GM12878 (cell line): ENCODE measurements around the gene KRT78. TPM values are rescaled to one million over a fixed set of nuclear protein-coding genes. Genes with fewer than 3 reads are reported as not detected.

ENCODE experiments used
- ATAC-seq: fragments of 200-7000 bp; cut with Tn5 transposase; 3 replicates; pipeline ENCODE4 v1.9.1; 2020; ENCODE audit warnings: mild to moderate bottlenecking, moderate library complexity
- BruUV-seq: library from RNA; stranded (reverse); fragments of 400-500 nt; replicated peaks from 2 replicates; lab custom pipeline; 2021; lab: Mats Ljungman, UMichigan
- CTCF ChIA-PET: fragments of 300-600 bp; sonication (Branson Sonifier 250); formaldehyde crosslinking; extraction: SDS; loops from one replicate; lab custom pipeline; 2021; ENCODE audit warnings: inconsistent platforms; lab: Yijun Ruan, JAX
- POLR2A ChIA-PET: fragments of 350-600 bp; formaldehyde crosslinking; extraction: SDS; loops from one replicate; lab custom pipeline; 2021; ENCODE audit warnings: inconsistent platforms; lab: Charles Lee
- RAD21 ChIA-PET: fragments of 300-600 bp; sonication (Branson Sonifier 250); formaldehyde crosslinking; loops from one replicate; lab custom pipeline; 2023; ENCODE audit warnings: antibody characterized with exemption; ENCODE audit not compliant: unreplicated experiment; lab: Charles Lee
- SMC1A ChIA-PET: fragments of 300-600 bp; sonication (Branson Sonifier 250); formaldehyde crosslinking; loops from one replicate; lab custom pipeline; 2023; ENCODE audit not compliant: unreplicated experiment, uncharacterized antibody; lab: Charles Lee
- DNase-seq: peaks from one replicate; pipeline ENCODE4 v3.0.0-alpha.2; 2011; ENCODE audit warnings: low read depth, low spot score
- FAIRE-seq: peaks from 3 replicates; lab custom pipeline; 2011; peaks lifted over from hg19 to GRCh38; lab: Jason Lieb, UNC
- H2AFZ ChIP-seq: 2 replicates; pipeline ENCODE4 v1.6.0; 2011; ENCODE audit warnings: low read depth, low read length, control low read depth; ENCODE audit not compliant: control insufficient read depth
- H3K27ac ChIP-seq: 2 replicates; pipeline ENCODE4 v1.5.1; 2011; ENCODE audit warnings: control low read depth; ENCODE audit not compliant: control insufficient read depth, insufficient read depth
- H3K27me3 ChIP-seq, 2 experiments: replicated peaks in 1 of 2; 2 replicates each; pipeline versions ENCODE4 v1.6.0 to v1.6.1; 2011; ENCODE audit warnings: low read length in 1 of 2; ENCODE audit not compliant: control insufficient read depth in 2 of 2, insufficient read depth in 2 of 2
- H3K36me3 ChIP-seq, 2 experiments: 2 replicates each; pipeline ENCODE4 v1.5.1; 2011; ENCODE audit warnings: low read length in 1 of 2; ENCODE audit not compliant: control insufficient read depth in 2 of 2, insufficient read depth in 2 of 2
- H3K4me1 ChIP-seq: 2 replicates; pipeline ENCODE4 v1.6.1; 2011; ENCODE audit warnings: mild to moderate bottlenecking, low read length, moderate library complexity, mixed read lengths; ENCODE audit not compliant: control insufficient read depth, insufficient read depth
- H3K4me2 ChIP-seq: 2 replicates; pipeline ENCODE4 v1.6.0; 2011; ENCODE audit warnings: control low read depth; ENCODE audit not compliant: control insufficient read depth, insufficient read depth
- H3K4me3 ChIP-seq: fragments of 200-600 bp; sonication (generic); 2 replicates; pipeline ENCODE4 v1.5.1; 2016
- H3K79me2 ChIP-seq: 2 replicates; pipeline ENCODE4 v1.6.0; 2011; ENCODE audit warnings: low read length; ENCODE audit not compliant: control insufficient read depth, insufficient read depth
- H3K9ac ChIP-seq: 2 replicates; pipeline ENCODE4 v1.8.0; 2011; ENCODE audit warnings: low read length, control low read depth, mixed read lengths; ENCODE audit not compliant: control insufficient read depth, insufficient read depth
- H3K9me3 ChIP-seq: replicated peaks from 3 replicates; pipeline ENCODE4 v1.5.1; 2011; ENCODE audit warnings: mild to moderate bottlenecking, low read length; ENCODE audit not compliant: control insufficient read depth, insufficient read depth
- H4K20me1 ChIP-seq: 2 replicates; pipeline ENCODE4 v1.6.0; 2011; ENCODE audit not compliant: control insufficient read depth, insufficient read depth
- BACH1 ChIP-seq: fragments of 450-650 bp; IDR thresholded peaks from 2 replicates; pipeline ENCODE4 v1.6.1; 2017; ENCODE audit warnings: mild to moderate bottlenecking, borderline replicate concordance
- CREB1 ChIP-seq: IDR thresholded peaks from 2 replicates; pipeline ENCODE4 v1.6.1; 2012; ENCODE audit warnings: low read depth, mild to moderate bottlenecking, inconsistent platforms
- EGR1 ChIP-seq, 2 experiments: IDR thresholded peaks; 1 replicate in 1 of 2; 2 replicates in 1 of 2; pipeline ENCODE4 v1.6.1; 2011 to 2012; ENCODE audit warnings: low read depth in 2 of 2, low read length in 2 of 2, borderline replicate concordance in 1 of 2, mild to moderate bottlenecking in 1 of 2, moderate library complexity in 1 of 2
- HCFC1 ChIP-seq: fragments of 150-350 bp; IDR thresholded peaks from 2 replicates; pipeline ENCODE4 v1.6.1; 2014; ENCODE audit warnings: low read length
- MYC ChIP-seq: IDR thresholded peaks from 2 replicates; pipeline ENCODE4 v1.6.1; 2011; ENCODE audit warnings: mild to moderate bottlenecking, low read length, moderate library complexity, inconsistent platforms; ENCODE audit not compliant: insufficient read depth, insufficient replicate concordance, insufficient read length, severe bottlenecking
- NBN ChIP-seq: fragments of 450-650 bp; IDR thresholded peaks from 2 replicates; pipeline ENCODE4 v1.6.1; 2016
- PML ChIP-seq: IDR thresholded peaks from 2 replicates; pipeline ENCODE4 v1.6.1; 2012; ENCODE audit warnings: low read length, inconsistent platforms
- RAD21 ChIP-seq: IDR thresholded peaks from 2 replicates; pipeline ENCODE4 v1.6.1; 2011; ENCODE audit warnings: mild to moderate bottlenecking, low read depth, low read length, moderate library complexity; ENCODE audit not compliant: insufficient read depth
- RELA ChIP-seq: fragments of 450-650 bp; IDR thresholded peaks from 2 replicates; pipeline ENCODE4 v1.8.0; 2014; ENCODE audit warnings: borderline replicate concordance; ENCODE audit not compliant: partially characterized antibody
- RFX5 ChIP-seq: IDR thresholded peaks from 2 replicates; pipeline ENCODE4 v1.6.1; 2011; ENCODE audit warnings: low read depth, low read length, improper control_type of control experiment
- SREBF1 ChIP-seq: IDR thresholded peaks from 2 replicates; pipeline ENCODE4 v1.6.1; 2012; ENCODE audit warnings: mild to moderate bottlenecking, low read length
- YBX1 ChIP-seq: fragments of 450-650 bp; IDR thresholded peaks from 2 replicates; pipeline ENCODE4 v1.6.1; 2016; ENCODE audit warnings: antibody characterized with exemption
- WGBS: methylation state at CpG from one replicate; pipeline ENCODE4 v1.1.6; 2016; ENCODE audit warnings: low lambda C conversion rate; ENCODE audit not compliant: insufficient replicate concordance, insufficient coverage; ENCODE audit errors: missing lambda C conversion rate; 5-methylcytosine and 5-hydroxymethylcytosine counted together
- in situ Hi-C: fragments of 300-500 bp; cut with MboI; formaldehyde crosslinking; loops from 9 replicates; pipeline ENCODE4 v1.14.3; 2018; ENCODE audit warnings: mixed read lengths
- intact Hi-C: fragments of 100-400 bp; cut with micrococcal nuclease; formaldehyde crosslinking; loops from one replicate; pipeline ENCODE4 v1.14.2; 2022; ENCODE audit not compliant: unreplicated experiment
- polyA plus RNA-seq, 11 experiments: library from polyadenylated mRNA; depleted of rRNA in 4 of 11; unstranded in 6 of 11; stranded (reverse) in 5 of 11; fragments of >200 nt; fragmentation: Nextera tagmentation in 4 of 11; fragmentation: Illumina TruSeq in 1 of 11; extraction: Ambion mirVana in 4 of 11; extraction: Trizol in 1 of 11; gene quantifications; 1 replicate in 1 of 11; 2 replicates in 10 of 11; pipeline versions ENCODE4 v1.2.1 to v1.2.3, GENCODE V29; 2011 to 2016; ENCODE audit warnings: inconsistent platforms in 2 of 11, missing spikeins in 2 of 11, low read depth in 1 of 11
- total RNA-seq, 4 experiments: library from RNA; depleted of rRNA in 3 of 4; stranded (reverse); fragments of >200 nt in 3 of 4; fragmentation: Illumina TruSeq in 1 of 4; extraction: Trizol in 1 of 4; gene quantifications; 2 replicates each; pipeline versions ENCODE4 v1.2.1 to v1.2.3, GENCODE V29; 2013 to 2021
- TF ChIP-seq, protein P1 (sequence below): IDR thresholded peaks from 2 replicates; pipeline ENCODE4 v1.6.1; 2012; ENCODE audit warnings: low read depth, low read length, improper control_type of control experiment
- TF ChIP-seq, protein P2 (sequence below): fragments of 450-650 bp; IDR thresholded peaks from 2 replicates; pipeline ENCODE4 v1.6.1; 2016; ENCODE audit warnings: mild to moderate bottlenecking, moderate library complexity, borderline replicate concordance
- TF ChIP-seq, protein P3 (sequence below): IDR thresholded peaks from 2 replicates; pipeline ENCODE4 v1.6.1; 2011; ENCODE audit warnings: low read depth, low read length, improper control_type of control experiment, borderline replicate concordance
- TF ChIP-seq, protein P4 (sequence below): IDR thresholded peaks from 2 replicates; pipeline ENCODE4 v1.6.1; 2012; ENCODE audit warnings: low read depth, low read length, improper control_type of control experiment

The KRT78 gene
- total and polyA plus RNA-seq, 10 of the 15 experiments (the other 5 are each of a cell fraction or from before 2014, with no cell fraction given): 0.07 TPM; not detected in 9

DNA sequence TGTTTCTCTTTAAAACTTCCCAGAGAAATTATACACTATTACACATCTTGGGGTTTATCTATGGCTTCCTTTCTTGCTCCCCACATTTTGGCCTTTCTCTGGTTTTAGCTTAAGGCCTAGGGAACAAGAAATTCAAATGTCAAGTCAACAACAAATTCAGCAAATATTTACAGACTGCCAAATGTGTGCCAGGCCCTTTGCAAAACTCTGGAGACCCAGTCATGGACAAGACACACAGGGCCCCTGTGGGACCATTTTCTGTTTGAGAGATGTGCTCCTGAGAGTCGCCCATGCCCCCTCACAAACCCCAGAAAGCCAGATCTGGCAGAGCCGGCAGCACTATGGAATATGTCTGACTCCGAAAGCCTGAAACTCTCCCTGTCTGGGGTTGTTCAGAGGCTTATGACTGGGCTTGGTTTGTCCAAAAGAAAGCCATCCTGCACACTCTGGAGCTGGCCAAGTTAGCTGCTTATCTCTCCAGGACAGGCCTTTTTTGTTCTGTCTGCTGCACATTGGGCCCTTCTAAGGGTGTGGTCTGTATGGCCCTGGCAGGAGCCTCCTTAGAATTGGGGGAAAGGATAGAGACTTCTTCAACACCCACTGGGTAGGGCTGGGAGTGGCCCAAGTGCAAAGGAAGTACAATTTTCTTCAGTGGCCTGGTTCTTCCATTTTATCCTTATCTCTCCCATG, 51.8 kb downstream of the KRT78 start:
- no peak overlapping the region for H3K4me3 ChIP-seq
- H3K9me3 ChIP-seq: no peaks in the 10 kb centered on the region
- DNase-seq (no peak), FAIRE-seq (no peak), ATAC-seq (no peak)
- ChIA-PET SMC1A (no interaction called here), CTCF (no interaction called here), POLR2A (interaction anchor here (0.6 kb wide), 1 partner anchor 8 kb away, joined by 3 read pairs; no protein-coding TSS in a partner anchor)
- H3K79me2 ChIP-seq: no peaks in the 10 kb centered on the region
- no peak overlapping the region for H3K27ac ChIP-seq
- H3K36me3 ChIP-seq: no peaks in the 10 kb centered on the region
- no peaks in the 10 kb centered on the region for H4K20me1 ChIP-seq
- WGBS: 43% methylated on average over 3 of the region's 3 CpGs
- no peak overlapping the region for H3K9ac ChIP-seq
- no peaks in the 10 kb centered on the region for H3K4me1 ChIP-seq
- peaks cover 0 to under 1% of the 10 kb centered on the region in 2 experiments; a peak in 1 of 4 replicates for H3K27me3 ChIP-seq
- intact Hi-C loops (no loop called here), in situ Hi-C loops (no loop called here)
- no peak overlapping the region for H3K4me2 ChIP-seq
- TF ChIP-seq RAD21 (no peak), RELA (no peak), MYC (no peak), CREB1 (no peak), BACH1 (no peak), RFX5 (no peak), YBX1 (no peak), NBN (no peak), HCFC1 (no peak), PML (no peak), SREBF1 (no peak), EGR1 (IDR thresholded peaks at IDR 0.05; ENCODE audit: borderline replicate concordance in 1 of 2, low read depth in 2 of 2, low read length in 2 of 2) (no peak)
- TF ChIP-seq, protein P1, sequence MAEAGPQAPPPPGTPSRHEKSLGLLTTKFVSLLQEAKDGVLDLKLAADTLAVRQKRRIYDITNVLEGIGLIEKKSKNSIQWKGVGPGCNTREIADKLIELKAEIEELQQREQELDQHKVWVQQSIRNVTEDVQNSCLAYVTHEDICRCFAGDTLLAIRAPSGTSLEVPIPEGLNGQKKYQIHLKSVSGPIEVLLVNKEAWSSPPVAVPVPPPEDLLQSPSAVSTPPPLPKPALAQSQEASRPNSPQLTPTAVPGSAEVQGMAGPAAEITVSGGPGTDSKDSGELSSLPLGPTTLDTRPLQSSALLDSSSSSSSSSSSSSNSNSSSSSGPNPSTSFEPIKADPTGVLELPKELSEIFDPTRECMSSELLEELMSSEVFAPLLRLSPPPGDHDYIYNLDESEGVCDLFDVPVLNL: no peak
- TF ChIP-seq, protein P2, sequence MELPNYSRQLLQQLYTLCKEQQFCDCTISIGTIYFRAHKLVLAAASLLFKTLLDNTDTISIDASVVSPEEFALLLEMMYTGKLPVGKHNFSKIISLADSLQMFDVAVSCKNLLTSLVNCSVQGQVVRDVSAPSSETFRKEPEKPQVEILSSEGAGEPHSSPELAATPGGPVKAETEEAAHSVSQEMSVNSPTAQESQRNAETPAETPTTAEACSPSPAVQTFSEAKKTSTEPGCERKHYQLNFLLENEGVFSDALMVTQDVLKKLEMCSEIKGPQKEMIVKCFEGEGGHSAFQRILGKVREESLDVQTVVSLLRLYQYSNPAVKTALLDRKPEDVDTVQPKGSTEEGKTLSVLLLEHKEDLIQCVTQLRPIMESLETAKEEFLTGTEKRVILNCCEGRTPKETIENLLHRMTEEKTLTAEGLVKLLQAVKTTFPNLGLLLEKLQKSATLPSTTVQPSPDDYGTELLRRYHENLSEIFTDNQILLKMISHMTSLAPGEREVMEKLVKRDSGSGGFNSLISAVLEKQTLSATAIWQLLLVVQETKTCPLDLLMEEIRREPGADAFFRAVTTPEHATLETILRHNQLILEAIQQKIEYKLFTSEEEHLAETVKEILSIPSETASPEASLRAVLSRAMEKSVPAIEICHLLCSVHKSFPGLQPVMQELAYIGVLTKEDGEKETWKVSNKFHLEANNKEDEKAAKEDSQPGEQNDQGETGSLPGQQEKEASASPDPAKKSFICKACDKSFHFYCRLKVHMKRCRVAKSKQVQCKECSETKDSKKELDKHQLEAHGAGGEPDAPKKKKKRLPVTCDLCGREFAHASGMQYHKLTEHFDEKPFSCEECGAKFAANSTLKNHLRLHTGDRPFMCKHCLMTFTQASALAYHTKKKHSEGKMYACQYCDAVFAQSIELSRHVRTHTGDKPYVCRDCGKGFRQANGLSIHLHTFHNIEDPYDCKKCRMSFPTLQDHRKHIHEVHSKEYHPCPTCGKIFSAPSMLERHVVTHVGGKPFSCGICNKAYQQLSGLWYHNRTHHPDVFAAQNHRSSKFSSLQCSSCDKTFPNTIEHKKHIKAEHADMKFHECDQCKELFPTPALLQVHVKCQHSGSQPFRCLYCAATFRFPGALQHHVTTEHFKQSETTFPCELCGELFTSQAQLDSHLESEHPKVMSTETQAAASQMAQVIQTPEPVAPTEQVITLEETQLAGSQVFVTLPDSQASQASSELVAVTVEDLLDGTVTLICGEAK: no peak
- TF ChIP-seq, protein P3, sequence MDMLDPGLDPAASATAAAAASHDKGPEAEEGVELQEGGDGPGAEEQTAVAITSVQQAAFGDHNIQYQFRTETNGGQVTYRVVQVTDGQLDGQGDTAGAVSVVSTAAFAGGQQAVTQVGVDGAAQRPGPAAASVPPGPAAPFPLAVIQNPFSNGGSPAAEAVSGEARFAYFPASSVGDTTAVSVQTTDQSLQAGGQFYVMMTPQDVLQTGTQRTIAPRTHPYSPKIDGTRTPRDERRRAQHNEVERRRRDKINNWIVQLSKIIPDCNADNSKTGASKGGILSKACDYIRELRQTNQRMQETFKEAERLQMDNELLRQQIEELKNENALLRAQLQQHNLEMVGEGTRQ: no peak
- TF ChIP-seq, protein P4, sequence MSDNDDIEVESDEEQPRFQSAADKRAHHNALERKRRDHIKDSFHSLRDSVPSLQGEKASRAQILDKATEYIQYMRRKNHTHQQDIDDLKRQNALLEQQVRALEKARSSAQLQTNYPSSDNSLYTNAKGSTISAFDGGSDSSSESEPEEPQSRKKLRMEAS: no peak
- TF ChIP-seq, all 136 proteins: peak for 0
- no TSS peak for BruUV-seq
- RAD21 ChIA-PET: no interaction called here
- H2AFZ ChIP-seq: no peak overlapping the region
